ENCODE data around the gene POT1.

GRCh38 chr7:124791426-124791825, 138.2 kb downstream of the POT1 start:
- TF ChIP-seq, protein P1, sequence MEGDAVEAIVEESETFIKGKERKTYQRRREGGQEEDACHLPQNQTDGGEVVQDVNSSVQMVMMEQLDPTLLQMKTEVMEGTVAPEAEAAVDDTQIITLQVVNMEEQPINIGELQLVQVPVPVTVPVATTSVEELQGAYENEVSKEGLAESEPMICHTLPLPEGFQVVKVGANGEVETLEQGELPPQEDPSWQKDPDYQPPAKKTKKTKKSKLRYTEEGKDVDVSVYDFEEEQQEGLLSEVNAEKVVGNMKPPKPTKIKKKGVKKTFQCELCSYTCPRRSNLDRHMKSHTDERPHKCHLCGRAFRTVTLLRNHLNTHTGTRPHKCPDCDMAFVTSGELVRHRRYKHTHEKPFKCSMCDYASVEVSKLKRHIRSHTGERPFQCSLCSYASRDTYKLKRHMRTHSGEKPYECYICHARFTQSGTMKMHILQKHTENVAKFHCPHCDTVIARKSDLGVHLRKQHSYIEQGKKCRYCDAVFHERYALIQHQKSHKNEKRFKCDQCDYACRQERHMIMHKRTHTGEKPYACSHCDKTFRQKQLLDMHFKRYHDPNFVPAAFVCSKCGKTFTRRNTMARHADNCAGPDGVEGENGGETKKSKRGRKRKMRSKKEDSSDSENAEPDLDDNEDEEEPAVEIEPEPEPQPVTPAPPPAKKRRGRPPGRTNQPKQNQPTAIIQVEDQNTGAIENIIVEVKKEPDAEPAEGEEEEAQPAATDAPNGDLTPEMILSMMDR (IDR thresholded peaks at IDR 0.05), result no peak
- TF ChIP-seq POLR2AphosphoS5 (IDR thresholded peaks at IDR 0.05; ENCODE audit: low read depth, low read length) (no peak), TCF7L2 (IDR thresholded peaks at IDR 0.05; ENCODE audit: low read depth, low read length) (no peak)

Data from Panc1 (cell line).